ENCODE measurements around the gene BAK1.

GRCh38 chr6:33597551-33598322 lies 17.7 kb upstream of the BAK1 start:
- TF ChIP-seq CTCF (IDR thresholded peaks at IDR 0.05) (no peak), TCF7L2 (IDR thresholded peaks at IDR 0.05; ENCODE audit: low read depth, low read length) (no peak), POLR2AphosphoS5 (IDR thresholded peaks at IDR 0.05; ENCODE audit: low read depth, low read length) (no peak), SIN3A (IDR thresholded peaks at IDR 0.05; ENCODE audit: borderline replicate concordance, insufficient read depth, low read depth, low read length) (no peak)
